ENCODE results near the gene TTLL7.

The TTLL7 gene

DNA sequence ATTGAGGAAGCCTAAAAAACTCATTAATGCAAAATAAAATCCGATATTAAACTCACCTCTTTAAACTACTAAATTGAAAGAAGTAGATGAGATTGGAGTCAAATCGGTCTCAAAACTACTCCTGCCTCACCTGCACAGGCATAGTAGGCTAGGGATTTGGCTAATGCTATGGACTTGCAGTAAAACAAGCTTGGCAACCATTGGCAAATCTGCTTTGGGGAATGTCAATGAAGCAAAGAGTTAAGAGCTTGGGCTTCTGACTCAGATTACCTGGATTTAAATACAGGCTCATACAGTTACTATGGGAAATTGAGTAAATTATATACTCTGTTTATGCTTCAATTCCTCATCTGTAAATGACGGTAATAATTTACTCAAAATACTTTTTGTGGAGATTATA is 111.4 kb downstream of the TTLL7 start:
- no peak for DNase-seq
- H3K36me3 Mint-ChIP-seq (ENCODE audit: low read depth): peaks cover 18% of the 10 kb centered on the region
- H3K27me3 Mint-ChIP-seq (ENCODE audit: low read depth, poor library complexity): peaks cover 3% of the 10 kb centered on the region
- TF ChIP-seq, protein P1, sequence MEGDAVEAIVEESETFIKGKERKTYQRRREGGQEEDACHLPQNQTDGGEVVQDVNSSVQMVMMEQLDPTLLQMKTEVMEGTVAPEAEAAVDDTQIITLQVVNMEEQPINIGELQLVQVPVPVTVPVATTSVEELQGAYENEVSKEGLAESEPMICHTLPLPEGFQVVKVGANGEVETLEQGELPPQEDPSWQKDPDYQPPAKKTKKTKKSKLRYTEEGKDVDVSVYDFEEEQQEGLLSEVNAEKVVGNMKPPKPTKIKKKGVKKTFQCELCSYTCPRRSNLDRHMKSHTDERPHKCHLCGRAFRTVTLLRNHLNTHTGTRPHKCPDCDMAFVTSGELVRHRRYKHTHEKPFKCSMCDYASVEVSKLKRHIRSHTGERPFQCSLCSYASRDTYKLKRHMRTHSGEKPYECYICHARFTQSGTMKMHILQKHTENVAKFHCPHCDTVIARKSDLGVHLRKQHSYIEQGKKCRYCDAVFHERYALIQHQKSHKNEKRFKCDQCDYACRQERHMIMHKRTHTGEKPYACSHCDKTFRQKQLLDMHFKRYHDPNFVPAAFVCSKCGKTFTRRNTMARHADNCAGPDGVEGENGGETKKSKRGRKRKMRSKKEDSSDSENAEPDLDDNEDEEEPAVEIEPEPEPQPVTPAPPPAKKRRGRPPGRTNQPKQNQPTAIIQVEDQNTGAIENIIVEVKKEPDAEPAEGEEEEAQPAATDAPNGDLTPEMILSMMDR (IDR thresholded peaks at IDR 0.05): no peak
- no peak overlapping the region for H3K27ac Mint-ChIP-seq
- no peak overlapping the region for H3K4me3 Mint-ChIP-seq
- H3K9me3 Mint-ChIP-seq: peaks cover 3% of the 10 kb centered on the region
- H3K4me1 Mint-ChIP-seq: no peaks in the 10 kb centered on the region

DNA sequence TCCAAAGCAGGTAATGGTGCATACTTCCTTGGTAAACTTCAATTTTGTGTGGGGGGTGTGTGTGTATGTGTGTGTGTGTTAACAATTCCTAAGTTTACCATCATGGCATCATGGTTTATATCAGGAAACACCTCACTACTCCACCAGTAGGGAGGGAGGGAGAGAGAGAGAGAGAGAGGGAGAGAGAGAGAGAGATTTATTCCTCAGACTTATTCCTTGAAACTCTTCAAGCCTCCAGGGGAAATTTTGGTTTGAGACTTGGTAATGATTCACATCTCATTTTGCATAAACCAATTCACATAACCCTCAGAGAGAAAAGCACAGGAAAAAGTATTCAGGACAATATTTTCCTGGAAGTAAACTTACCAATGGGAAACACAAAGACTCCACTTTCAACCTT is 115.0 kb downstream of the TTLL7 start:
- H3K27me3 Mint-ChIP-seq (ENCODE audit: low read depth, poor library complexity): no peaks in the 10 kb centered on the region
- DNase-seq: no peak
- H3K36me3 Mint-ChIP-seq (ENCODE audit: low read depth): peaks cover 19% of the 10 kb centered on the region
- H3K9me3 Mint-ChIP-seq: peaks cover 5% of the 10 kb centered on the region
- TF ChIP-seq, protein P1 (IDR thresholded peaks at IDR 0.05): no peak
- H3K4me1 Mint-ChIP-seq: no peaks in the 10 kb centered on the region
- H3K27ac Mint-ChIP-seq: peak overlapping the region; percentile 53
- H3K4me3 Mint-ChIP-seq: no peak overlapping the region

DNA sequence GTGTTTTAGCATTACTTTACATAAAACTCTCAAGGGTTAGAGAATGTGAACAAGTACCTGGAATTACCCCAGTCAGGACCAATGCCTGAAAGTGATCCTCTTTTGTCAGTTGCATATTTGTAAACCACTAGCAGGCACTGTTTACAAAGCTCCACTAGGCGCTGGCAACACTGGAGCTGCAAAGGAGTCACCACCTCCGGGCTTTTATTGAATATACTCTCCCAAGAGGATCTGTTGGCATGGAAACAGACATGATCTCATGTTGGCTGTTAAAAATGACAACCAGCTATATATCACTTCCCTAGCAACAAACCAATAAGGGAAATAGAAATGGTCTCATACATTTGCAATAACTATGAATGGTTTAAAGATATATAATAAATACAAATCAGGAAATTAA is 116.0 kb downstream of the TTLL7 start:
- Mint-ChIP-seq H3K9me3 (peaks cover 5% of the 10 kb centered on the region), H3K4me3 (no peak overlapping the region), H3K36me3 (ENCODE audit: low read depth) (peaks cover 11% of the 10 kb centered on the region), H3K27me3 (ENCODE audit: low read depth, poor library complexity) (no peaks in the 10 kb centered on the region), H3K27ac (no peak overlapping the region), H3K4me1 (no peaks in the 10 kb centered on the region)
- peak; percentile 4 for DNase-seq
- TF ChIP-seq, protein P1 (IDR thresholded peaks at IDR 0.05): no peak

DNA sequence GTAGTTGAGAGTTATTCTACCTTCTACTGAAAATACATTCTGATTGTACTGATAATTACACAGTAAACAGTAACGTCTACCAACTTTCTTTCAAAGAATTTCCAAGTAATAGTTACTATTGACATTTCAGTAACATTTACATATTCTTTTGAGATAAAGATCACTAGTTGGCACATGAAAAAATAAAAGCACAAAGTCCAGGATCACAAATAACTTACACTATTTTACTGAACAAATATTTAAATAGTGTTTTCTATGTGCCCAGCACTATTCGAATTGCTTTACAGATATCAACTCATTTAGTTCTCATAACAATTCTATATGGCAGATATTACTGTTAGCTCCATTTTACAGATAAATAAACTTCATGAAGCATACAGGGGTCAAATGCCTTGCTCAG is 126.4 kb downstream of the TTLL7 start:
- Mint-ChIP-seq H3K9me3 (no peaks in the 10 kb centered on the region), H3K4me1 (no peaks in the 10 kb centered on the region), H3K27me3 (ENCODE audit: low read depth, poor library complexity) (no peaks in the 10 kb centered on the region), H3K36me3 (ENCODE audit: low read depth) (peaks cover 6% of the 10 kb centered on the region), H3K27ac (no peak overlapping the region), H3K4me3 (no peak overlapping the region)
- no peak for DNase-seq
- TF ChIP-seq, protein P1 (IDR thresholded peaks at IDR 0.05): no peak

DNA sequence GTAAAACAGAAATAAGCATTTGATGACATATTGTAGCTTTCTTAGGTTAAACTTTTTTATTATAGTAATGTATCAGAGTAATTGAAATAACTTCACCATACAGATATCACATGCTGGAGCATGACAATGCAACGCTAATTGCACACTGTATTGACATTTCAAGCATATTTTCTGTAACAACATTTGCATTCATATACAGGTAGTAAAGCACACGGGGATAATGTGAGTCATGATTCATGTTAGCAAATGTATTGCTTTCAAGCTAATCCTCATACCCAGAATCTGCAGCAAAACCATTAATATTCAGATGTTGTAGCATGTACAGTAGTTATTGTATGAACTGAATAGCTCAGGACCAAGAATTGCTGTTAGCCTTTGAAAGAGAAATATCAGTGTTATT is 133.9 kb downstream of the TTLL7 start:
- TF ChIP-seq, protein P1 (IDR thresholded peaks at IDR 0.05): no peak
- H3K36me3 Mint-ChIP-seq (ENCODE audit: low read depth): peaks cover 3% of the 10 kb centered on the region

DNA sequence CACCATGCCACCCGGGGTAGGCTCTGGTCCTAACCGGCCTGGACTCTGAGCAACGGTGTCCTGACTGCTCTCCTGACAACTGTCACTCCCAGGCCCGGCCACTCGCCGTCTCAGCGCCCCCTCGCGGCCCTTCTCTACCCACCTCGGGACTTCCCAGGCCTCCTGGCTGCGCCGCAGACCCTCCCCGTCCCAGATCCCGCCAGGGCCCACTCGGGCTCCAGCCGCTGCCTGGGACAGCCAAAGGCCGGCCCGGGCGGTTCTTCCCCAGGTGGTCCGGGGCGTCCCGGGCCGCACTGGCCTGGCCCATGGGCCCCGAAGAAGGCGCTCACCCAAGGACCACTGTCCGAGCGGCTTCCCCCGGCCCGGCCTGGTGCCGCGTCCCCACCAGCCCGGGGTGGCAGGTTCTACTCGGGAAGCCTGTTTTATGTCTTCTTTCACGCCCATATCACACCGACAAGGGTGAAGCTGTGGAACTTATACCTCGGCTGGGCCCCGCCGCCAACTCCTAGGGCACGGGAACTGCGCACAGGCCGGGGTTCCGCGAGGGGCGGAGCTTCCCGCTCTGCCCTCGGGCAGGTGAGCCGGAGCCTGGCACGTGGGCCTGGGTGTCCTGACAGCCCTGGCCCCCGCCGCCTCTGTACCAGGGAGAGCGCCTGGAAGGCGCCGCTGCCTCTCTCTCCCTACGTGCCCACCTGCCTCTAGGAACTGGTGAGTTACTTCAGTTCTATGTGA is 138.3 kb downstream of the TTLL7 start:
- H3K4me3 Mint-ChIP-seq: peak overlapping the region; percentile 73
- TF ChIP-seq, protein P1 (IDR thresholded peaks at IDR 0.05): peak; percentile 69
- no peak overlapping the region for H3K27ac Mint-ChIP-seq
- H3K9me3 Mint-ChIP-seq: no peaks in the 10 kb centered on the region
- DNase-seq: peak; percentile 78
- peaks cover 10% of the 10 kb centered on the region for H3K27me3 Mint-ChIP-seq (ENCODE audit: low read depth, poor library complexity)
- peaks cover 5% of the 10 kb centered on the region for H3K4me1 Mint-ChIP-seq
- H3K36me3 Mint-ChIP-seq (ENCODE audit: low read depth): no peaks in the 10 kb centered on the region

More for the DNA sequence above, 133.9 kb downstream of the TTLL7 start:
- no peak for DNase-seq
- peaks cover 10% of the 10 kb centered on the region for H3K27me3 Mint-ChIP-seq (ENCODE audit: low read depth, poor library complexity)
- no peaks in the 10 kb centered on the region for H3K9me3 Mint-ChIP-seq
- no peak overlapping the region for H3K4me3 Mint-ChIP-seq
- H3K4me1 Mint-ChIP-seq: peaks cover 5% of the 10 kb centered on the region
- no peak overlapping the region for H3K27ac Mint-ChIP-seq

Measured in nephron progenitor cell (in vitro differentiated cells).